A549 (cell line): ENCODE measurements around the gene LCE2A. TPM values are rescaled to one million over a fixed set of nuclear protein-coding genes. Genes with fewer than 3 reads are reported as not detected.

ENCODE experiments used
- HOXB5 ChIP-seq: fragments of 250-450 bp; sonication (Bioruptor Pico); IDR thresholded peaks from 2 replicates; pipeline ENCODE4 v1.5.0; 2020; ENCODE audit warnings: mild to moderate bottlenecking, moderate library complexity
- MYC ChIP-seq: IDR thresholded peaks from 2 replicates; pipeline ENCODE4 v1.6.1; 2012; ENCODE audit warnings: mild to moderate bottlenecking, inconsistent platforms, low read length, improper control_type of control experiment, borderline replicate concordance
- RARB ChIP-seq: fragments of 250-450 bp; sonication (Bioruptor Pico); IDR thresholded peaks from 2 replicates; pipeline ENCODE4 v1.8.0; 2021; ENCODE audit warnings: mild to moderate bottlenecking, moderate library complexity
- polyA plus RNA-seq, 4 experiments: library from polyadenylated mRNA; depleted of rRNA in 3 of 4; stranded (reverse); fragments of >200 nt; fragmentation: RNase III in 1 of 4; extraction: RNeasy Plus Mini Kit Qiagen cat#74134 plus additional on column Dnase treatment in 1 of 4; gene quantifications; 2 replicates in 3 of 4; 3 replicates in 1 of 4; pipeline ENCODE4 v1.2.3, GENCODE V29; 2011 to 2017

The LCE2A gene
- polyA plus RNA-seq, 2 of the 4 experiments (the other 2 are of a cell fraction) = not detected

- TF ChIP-seq RARB = no peak
- TF ChIP-seq HOXB5 (CRISPR knock-in tag) = no peak
- no peak for TF ChIP-seq MYC
- TF ChIP-seq, all 56 proteins: peak for 0
Observed at GRCh38 chr1:152747831-152748230, 49.7 kb downstream of the LCE2A start (continued).

Other genes with a start within 250 kb of the LCE2A start
- gene LCE5A, start 187.5 kb upstream of the LCE2A start, polyA plus RNA-seq (2011; rRNA removed) = not detected in 2 replicates
- not detected in 3 replicates for gene LCE5A, start 187.5 kb upstream of the LCE2A start, polyA plus RNA-seq (2017; fragmentation: RNase III; extraction: RNeasy Plus Mini Kit Qiagen cat#74134 plus additional on column Dnase treatment)
- 0.47 and 0.50 TPM in 2 replicates for gene CRCT1, start 183.9 kb upstream of the LCE2A start, polyA plus RNA-seq (2011; rRNA removed)
- gene CRCT1, start 183.9 kb upstream of the LCE2A start, polyA plus RNA-seq (2017; fragmentation: RNase III; extraction: RNeasy Plus Mini Kit Qiagen cat#74134 plus additional on column Dnase treatment) = 0.14 TPM in 1 of 3 replicates, not detected in the others
- not detected in 2 replicates for gene LCE3E, start 131.6 kb upstream of the LCE2A start, polyA plus RNA-seq (2011; rRNA removed)
- gene LCE3E, start 131.6 kb upstream of the LCE2A start, polyA plus RNA-seq (2017; fragmentation: RNase III; extraction: RNeasy Plus Mini Kit Qiagen cat#74134 plus additional on column Dnase treatment) = not detected in 3 replicates
- gene LCE3D, start 117.8 kb upstream of the LCE2A start, polyA plus RNA-seq (2011; rRNA removed) = 0.23 and 0.36 TPM in 2 replicates
- gene LCE3D, start 117.8 kb upstream of the LCE2A start, polyA plus RNA-seq (2017; fragmentation: RNase III; extraction: RNeasy Plus Mini Kit Qiagen cat#74134 plus additional on column Dnase treatment) = 0.18 to 0.39 TPM (median 0.18 TPM) in 3 replicates
- gene LCE3C, start 98.1 kb upstream of the LCE2A start, polyA plus RNA-seq (2011; rRNA removed) = not detected in 2 replicates
- gene LCE3C, start 98.1 kb upstream of the LCE2A start, polyA plus RNA-seq (2017; fragmentation: RNase III; extraction: RNeasy Plus Mini Kit Qiagen cat#74134 plus additional on column Dnase treatment) = not detected in 3 replicates
- not detected in 2 replicates for gene LCE3B, start 84.5 kb upstream of the LCE2A start, polyA plus RNA-seq (2011; rRNA removed)
- gene LCE3B, start 84.5 kb upstream of the LCE2A start, polyA plus RNA-seq (2017; fragmentation: RNase III; extraction: RNeasy Plus Mini Kit Qiagen cat#74134 plus additional on column Dnase treatment) = not detected in 3 replicates
- gene LCE3A, start 75.2 kb upstream of the LCE2A start, polyA plus RNA-seq (2011; rRNA removed) = not detected in 2 replicates
- gene LCE3A, start 75.2 kb upstream of the LCE2A start, polyA plus RNA-seq (2017; fragmentation: RNase III; extraction: RNeasy Plus Mini Kit Qiagen cat#74134 plus additional on column Dnase treatment) = not detected in 3 replicates
- gene LCE2D, start 35.0 kb upstream of the LCE2A start, polyA plus RNA-seq (2011; rRNA removed) = not detected in 2 replicates
- not detected in 3 replicates for gene LCE2D, start 35.0 kb upstream of the LCE2A start, polyA plus RNA-seq (2017; fragmentation: RNase III; extraction: RNeasy Plus Mini Kit Qiagen cat#74134 plus additional on column Dnase treatment)
- not detected in 2 replicates for gene LCE2C, start 23.1 kb upstream of the LCE2A start, polyA plus RNA-seq (2011; rRNA removed)
- gene LCE2C, start 23.1 kb upstream of the LCE2A start, polyA plus RNA-seq (2017; fragmentation: RNase III; extraction: RNeasy Plus Mini Kit Qiagen cat#74134 plus additional on column Dnase treatment) = not detected in 3 replicates
- not detected in 2 replicates for gene LCE2B, start 12.2 kb upstream of the LCE2A start, polyA plus RNA-seq (2011; rRNA removed)
- gene LCE2B, start 12.2 kb upstream of the LCE2A start, polyA plus RNA-seq (2017; fragmentation: RNase III; extraction: RNeasy Plus Mini Kit Qiagen cat#74134 plus additional on column Dnase treatment) = not detected in 3 replicates
- not detected in 2 replicates for gene LCE4A, start 9.8 kb downstream of the LCE2A start, polyA plus RNA-seq (2011; rRNA removed)
- not detected in 3 replicates for gene LCE4A, start 9.8 kb downstream of the LCE2A start, polyA plus RNA-seq (2017; fragmentation: RNase III; extraction: RNeasy Plus Mini Kit Qiagen cat#74134 plus additional on column Dnase treatment)
- not detected in 2 replicates for gene KPRP, start 59.7 kb downstream of the LCE2A start, polyA plus RNA-seq (2011; rRNA removed)
- gene KPRP, start 59.7 kb downstream of the LCE2A start, polyA plus RNA-seq (2017; fragmentation: RNase III; extraction: RNeasy Plus Mini Kit Qiagen cat#74134 plus additional on column Dnase treatment) = not detected in 3 replicates
- gene LCE1F, start 76.8 kb downstream of the LCE2A start, polyA plus RNA-seq (2011; rRNA removed) = not detected in 2 replicates
- not detected in 3 replicates for gene LCE1F, start 76.8 kb downstream of the LCE2A start, polyA plus RNA-seq (2017; fragmentation: RNase III; extraction: RNeasy Plus Mini Kit Qiagen cat#74134 plus additional on column Dnase treatment)
- not detected in 2 replicates for gene LCE1E, start 87.9 kb downstream of the LCE2A start, polyA plus RNA-seq (2011; rRNA removed)
- not detected in 3 replicates for gene LCE1E, start 87.9 kb downstream of the LCE2A start, polyA plus RNA-seq (2017; fragmentation: RNase III; extraction: RNeasy Plus Mini Kit Qiagen cat#74134 plus additional on column Dnase treatment)
- gene LCE1D, start 98.4 kb downstream of the LCE2A start, polyA plus RNA-seq (2011; rRNA removed) = not detected in 2 replicates
- not detected in 3 replicates for gene LCE1D, start 98.4 kb downstream of the LCE2A start, polyA plus RNA-seq (2017; fragmentation: RNase III; extraction: RNeasy Plus Mini Kit Qiagen cat#74134 plus additional on column Dnase treatment)
- gene LCE1C, start 108.3 kb downstream of the LCE2A start, polyA plus RNA-seq (2011; rRNA removed) = not detected in 2 replicates
- gene LCE1C, start 108.3 kb downstream of the LCE2A start, polyA plus RNA-seq (2017; fragmentation: RNase III; extraction: RNeasy Plus Mini Kit Qiagen cat#74134 plus additional on column Dnase treatment) = not detected in 3 replicates
- gene LCE1B, start 113.6 kb downstream of the LCE2A start, polyA plus RNA-seq (2011; rRNA removed) = not detected in 2 replicates
- gene LCE1B, start 113.6 kb downstream of the LCE2A start, polyA plus RNA-seq (2017; fragmentation: RNase III; extraction: RNeasy Plus Mini Kit Qiagen cat#74134 plus additional on column Dnase treatment) = not detected in 3 replicates
- gene LCE1A, start 129.1 kb downstream of the LCE2A start, polyA plus RNA-seq (2011; rRNA removed) = not detected in 2 replicates
- not detected in 3 replicates for gene LCE1A, start 129.1 kb downstream of the LCE2A start, polyA plus RNA-seq (2017; fragmentation: RNase III; extraction: RNeasy Plus Mini Kit Qiagen cat#74134 plus additional on column Dnase treatment)
- not detected in 2 replicates for gene LCE6A, start 144.5 kb downstream of the LCE2A start, polyA plus RNA-seq (2011; rRNA removed)
- gene LCE6A, start 144.5 kb downstream of the LCE2A start, polyA plus RNA-seq (2017; fragmentation: RNase III; extraction: RNeasy Plus Mini Kit Qiagen cat#74134 plus additional on column Dnase treatment) = not detected in 3 replicates
- not detected in 2 replicates for gene LCE7A, start 161.7 kb downstream of the LCE2A start, polyA plus RNA-seq (2011; rRNA removed)
- gene LCE7A, start 161.7 kb downstream of the LCE2A start, polyA plus RNA-seq (2017; fragmentation: RNase III; extraction: RNeasy Plus Mini Kit Qiagen cat#74134 plus additional on column Dnase treatment) = not detected in 3 replicates
- not detected in 2 replicates for gene SMCP, start 180.0 kb downstream of the LCE2A start, polyA plus RNA-seq (2011; rRNA removed)
- gene SMCP, start 180.0 kb downstream of the LCE2A start, polyA plus RNA-seq (2017; fragmentation: RNase III; extraction: RNeasy Plus Mini Kit Qiagen cat#74134 plus additional on column Dnase treatment) = not detected in 3 replicates
- not detected in 2 replicates for gene IVL, start 210.2 kb downstream of the LCE2A start, polyA plus RNA-seq (2011; rRNA removed)
- gene IVL, start 210.2 kb downstream of the LCE2A start, polyA plus RNA-seq (2017; fragmentation: RNase III; extraction: RNeasy Plus Mini Kit Qiagen cat#74134 plus additional on column Dnase treatment) = not detected in 3 replicates
- not detected in 2 replicates for gene SPRR5, start 248.9 kb downstream of the LCE2A start, polyA plus RNA-seq (2011; rRNA removed)
- gene SPRR5, start 248.9 kb downstream of the LCE2A start, polyA plus RNA-seq (2017; fragmentation: RNase III; extraction: RNeasy Plus Mini Kit Qiagen cat#74134 plus additional on column Dnase treatment) = not detected in 3 replicates